SU-DHL-6 (cell line): ENCODE data around the gene RAD51B.

Source experiments
- H2AFZ ChIP-seq: fragments of 200-600 bp; sonication (generic); 2 replicates; pipeline ENCODE4 v1.6.1; 2014; ENCODE audit warnings: low read depth, mild to moderate bottlenecking, moderate library complexity, mixed read lengths, antibody characterized with exemption, low read length; ENCODE audit not compliant: severe bottlenecking
- H3F3A ChIP-seq: fragments of 200-600 bp; shearing (Covaris generic); 2 replicates; pipeline ENCODE4 v1.6.0; 2016; ENCODE audit warnings: antibody characterized with exemption, mild to moderate bottlenecking; ENCODE audit not compliant: insufficient read depth
- H3K27ac ChIP-seq: fragments of 200-600 bp; sonication (generic); 2 replicates; pipeline ENCODE4 v1.5.1; 2016; ENCODE audit warnings: low read depth, mild to moderate bottlenecking, low read length, moderate library complexity, mixed read lengths
- H3K27me3 ChIP-seq: fragments of 200-600 bp; sonication (generic), shearing (Covaris generic); 2 replicates; pipeline ENCODE4 v1.6.0; 2014; ENCODE audit warnings: mild to moderate bottlenecking, low read length
- H3K36me3 ChIP-seq: fragments of 200-600 bp; sonication (generic); 2 replicates; pipeline ENCODE4 v1.6.1; 2014; ENCODE audit warnings: mild to moderate bottlenecking, low read length, mixed read lengths
- H3K4me2 ChIP-seq: fragments of 300-600, 200-600 bp; shearing (Covaris generic), sonication (generic); 2 replicates; pipeline ENCODE4 v1.6.0; 2014; ENCODE audit warnings: low read length, low read depth, mild to moderate bottlenecking; ENCODE audit not compliant: poor library complexity, severe bottlenecking
- H3K4me3 ChIP-seq: fragments of 200-600 bp; sonication (generic); 2 replicates; pipeline ENCODE4 v1.5.1; 2014; ENCODE audit warnings: antibody characterized with exemption, low read length, mild to moderate bottlenecking, mixed read lengths; ENCODE audit not compliant: insufficient read depth, poor library complexity, severe bottlenecking
- H3K79me2 ChIP-seq: fragments of 200-600 bp; sonication (generic); 2 replicates; pipeline ENCODE4 v1.6.1; 2014; ENCODE audit warnings: mild to moderate bottlenecking, low read length, moderate library complexity; ENCODE audit not compliant: insufficient read depth
- H3K9ac ChIP-seq: fragments of 200-600 bp; sonication (generic); 2 replicates; pipeline ENCODE4 v1.7.0; 2014; ENCODE audit warnings: mild to moderate bottlenecking, low read length
- H3K9me2 ChIP-seq: fragments of 200-600 bp; sonication (generic); replicated peaks from 2 replicates; pipeline ENCODE4 v1.6.1; 2014; ENCODE audit warnings: low read length; ENCODE audit not compliant: insufficient read depth
- H3K9me3 ChIP-seq: fragments of 200-600 bp; sonication (generic); 2 replicates; pipeline ENCODE4 v1.6.1; 2014; ENCODE audit warnings: low read length, mixed read lengths; ENCODE audit not compliant: insufficient read depth
- H4K20me1 ChIP-seq: fragments of 200-600 bp; sonication (generic); 2 replicates; pipeline ENCODE4 v1.6.1; 2014; ENCODE audit warnings: low read depth, mild to moderate bottlenecking, antibody characterized with exemption, low read length, moderate library complexity, mixed read lengths
- EZH2phosphoT487 ChIP-seq: fragments of 200-600 bp; sonication (generic), shearing (Covaris generic); conservative IDR thresholded peaks from 2 replicates; pipeline ENCODE4 v1.6.1; 2018; ENCODE audit warnings: mild to moderate bottlenecking, antibody characterized with exemption, low read length, moderate library complexity, mixed read lengths
- TF ChIP-seq, protein P1 (sequence below): fragments of 200-600 bp; sonication (generic); IDR thresholded peaks from one replicate; pipeline ENCODE4 v1.5.1; 2017; ENCODE audit warnings: antibody characterized with exemption, mild to moderate bottlenecking, low read length, moderate library complexity; ENCODE audit not compliant: insufficient read depth, poor library complexity, severe bottlenecking

The RAD51B gene

DNA sequence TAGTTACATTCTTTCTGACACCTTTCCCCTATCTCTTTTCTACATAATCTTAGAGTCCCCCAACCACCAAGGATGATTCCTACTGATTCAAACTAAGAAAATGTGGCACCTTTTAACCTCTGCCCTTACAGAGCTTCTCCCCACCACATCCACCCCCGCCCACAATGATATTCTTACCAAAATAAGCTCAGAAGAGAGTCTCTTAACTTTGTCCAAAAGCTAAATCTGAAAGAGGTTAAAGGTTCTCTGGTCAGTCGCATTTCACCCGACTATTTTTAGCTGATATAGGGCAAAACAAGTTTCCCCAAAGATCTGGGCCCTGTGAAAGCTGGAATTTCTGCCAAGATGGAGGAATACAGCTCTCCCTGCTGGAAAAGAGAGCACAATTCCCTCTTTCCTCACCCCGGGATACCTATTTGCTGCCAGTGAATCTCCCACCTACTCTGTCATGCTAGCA lies 844.7 kb downstream of the RAD51B start:
- Histone ChIP-seq H3F3A (no peaks in the 10 kb centered on the region), H3K79me2 (no peaks in the 10 kb centered on the region), H3K27me3 (no peaks in the 10 kb centered on the region), H3K9me3 (no peaks in the 10 kb centered on the region), H3K4me3 (no peak overlapping the region), H3K4me2 (no peak overlapping the region), H3K27ac (no peak overlapping the region), H2AFZ (no peak overlapping the region), H3K36me3 (no peaks in the 10 kb centered on the region), H3K9ac (no peak overlapping the region), H3K9me2 (no peaks in the 10 kb centered on the region), H4K20me1 (no peaks in the 10 kb centered on the region)
- TF ChIP-seq, protein P1, sequence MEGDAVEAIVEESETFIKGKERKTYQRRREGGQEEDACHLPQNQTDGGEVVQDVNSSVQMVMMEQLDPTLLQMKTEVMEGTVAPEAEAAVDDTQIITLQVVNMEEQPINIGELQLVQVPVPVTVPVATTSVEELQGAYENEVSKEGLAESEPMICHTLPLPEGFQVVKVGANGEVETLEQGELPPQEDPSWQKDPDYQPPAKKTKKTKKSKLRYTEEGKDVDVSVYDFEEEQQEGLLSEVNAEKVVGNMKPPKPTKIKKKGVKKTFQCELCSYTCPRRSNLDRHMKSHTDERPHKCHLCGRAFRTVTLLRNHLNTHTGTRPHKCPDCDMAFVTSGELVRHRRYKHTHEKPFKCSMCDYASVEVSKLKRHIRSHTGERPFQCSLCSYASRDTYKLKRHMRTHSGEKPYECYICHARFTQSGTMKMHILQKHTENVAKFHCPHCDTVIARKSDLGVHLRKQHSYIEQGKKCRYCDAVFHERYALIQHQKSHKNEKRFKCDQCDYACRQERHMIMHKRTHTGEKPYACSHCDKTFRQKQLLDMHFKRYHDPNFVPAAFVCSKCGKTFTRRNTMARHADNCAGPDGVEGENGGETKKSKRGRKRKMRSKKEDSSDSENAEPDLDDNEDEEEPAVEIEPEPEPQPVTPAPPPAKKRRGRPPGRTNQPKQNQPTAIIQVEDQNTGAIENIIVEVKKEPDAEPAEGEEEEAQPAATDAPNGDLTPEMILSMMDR: no peak
- no peak for TF ChIP-seq EZH2phosphoT487

DNA sequence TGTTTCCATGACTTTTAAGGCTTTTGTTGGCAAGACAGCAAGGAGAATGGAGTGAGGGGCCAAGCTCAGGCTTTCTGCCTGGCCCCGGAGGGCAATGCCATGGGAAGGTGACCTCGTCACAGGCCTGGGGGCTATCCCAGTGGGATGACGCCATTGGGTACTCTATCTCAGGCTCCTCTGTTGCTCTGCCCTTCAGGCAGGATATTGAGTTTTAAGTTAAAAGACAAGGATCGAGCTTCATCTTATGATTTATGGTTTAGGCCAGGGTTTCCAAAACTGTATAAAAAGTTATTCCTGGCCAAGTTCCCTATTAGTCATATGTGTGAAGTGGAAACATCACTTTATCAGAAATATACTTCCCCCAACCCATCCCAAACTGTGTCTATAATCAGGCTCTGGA lies 845.6 kb downstream of the RAD51B start:
- no peaks in the 10 kb centered on the region for H3K79me2 ChIP-seq
- no peaks in the 10 kb centered on the region for H4K20me1 ChIP-seq
- H2AFZ ChIP-seq: no peak overlapping the region
- no peaks in the 10 kb centered on the region for H3F3A ChIP-seq
- TF ChIP-seq, protein P1: no peak
- no peak for TF ChIP-seq EZH2phosphoT487
- no peak overlapping the region for H3K9ac ChIP-seq
- no peaks in the 10 kb centered on the region for H3K27me3 ChIP-seq
- H3K9me2 ChIP-seq: no peaks in the 10 kb centered on the region
- H3K27ac ChIP-seq: no peak overlapping the region
- no peak overlapping the region for H3K4me2 ChIP-seq
- no peaks in the 10 kb centered on the region for H3K9me3 ChIP-seq
- no peaks in the 10 kb centered on the region for H3K36me3 ChIP-seq
- no peak overlapping the region for H3K4me3 ChIP-seq

DNA sequence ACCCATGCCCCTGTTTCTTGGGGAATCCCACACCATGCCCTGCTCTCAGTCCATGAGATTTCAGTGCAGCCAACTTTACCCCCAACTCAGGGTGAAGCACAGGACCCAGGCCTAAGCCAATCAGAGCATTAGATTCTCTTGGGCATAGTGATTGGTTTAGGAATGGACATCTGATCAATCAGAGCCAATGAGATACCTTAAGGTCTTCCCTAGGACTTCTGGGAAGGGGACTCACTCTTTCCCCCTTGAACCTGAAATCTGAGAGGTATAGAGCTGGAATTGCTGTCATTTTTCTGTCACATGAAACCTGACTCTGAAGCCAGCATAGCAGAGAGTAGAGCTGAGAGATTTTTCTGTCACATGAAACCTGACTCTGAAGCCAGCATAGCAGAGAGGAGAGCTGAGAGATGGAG lies 846.2 kb downstream of the RAD51B start:
- H3K79me2 ChIP-seq: no peaks in the 10 kb centered on the region
- H3F3A ChIP-seq: no peaks in the 10 kb centered on the region
- no peaks in the 10 kb centered on the region for H3K9me2 ChIP-seq
- no peak overlapping the region for H3K4me3 ChIP-seq
- no peaks in the 10 kb centered on the region for H3K27me3 ChIP-seq
- H3K9ac ChIP-seq: no peak overlapping the region
- no peak overlapping the region for H2AFZ ChIP-seq
- no peaks in the 10 kb centered on the region for H4K20me1 ChIP-seq
- TF ChIP-seq, protein P1: no peak
- no peak for TF ChIP-seq EZH2phosphoT487
- no peaks in the 10 kb centered on the region for H3K9me3 ChIP-seq
- H3K27ac ChIP-seq: no peak overlapping the region
- no peak overlapping the region for H3K4me2 ChIP-seq
- H3K36me3 ChIP-seq: no peaks in the 10 kb centered on the region
